Mucosa of rectum (tissue), 2 donors: Measurements from ENCODE around the gene DHRS12.
A peak's percentile ranks its signal among the peaks of the same experiment; 100 is the strongest.

Experiments
- H3K27ac ChIP-seq, 2 donors: one replicate each; pipeline ENCODE4 v1.7.0; 2013; ENCODE audit warnings: inconsistent platforms in 2 of 2, low read depth in 2 of 2, low read length in 2 of 2
- H3K27me3 ChIP-seq, 2 donors: one replicate each; pipeline ENCODE4 v1.7.0; 2013; ENCODE audit warnings: low read length in 2 of 2; ENCODE audit not compliant: control insufficient read depth in 2 of 2, insufficient read depth in 2 of 2
- H3K36me3 ChIP-seq, 2 donors: one replicate each; pipeline ENCODE4 v1.7.0; 2013; ENCODE audit warnings: low read length in 2 of 2; ENCODE audit not compliant: control insufficient read depth in 2 of 2, insufficient read depth in 2 of 2
- H3K4me1 ChIP-seq, 2 donors: one replicate each; pipeline ENCODE4 v1.7.0; 2013; ENCODE audit warnings: low read length in 2 of 2, mild to moderate bottlenecking in 1 of 2; ENCODE audit not compliant: control insufficient read depth in 2 of 2, insufficient read depth in 2 of 2
- H3K4me3 ChIP-seq, 2 donors: one replicate each; pipeline ENCODE4 v1.7.0; 2013; ENCODE audit warnings: low read length in 2 of 2
- H3K9ac ChIP-seq, 2 donors: one replicate each; pipeline ENCODE4 v1.7.0; 2013; ENCODE audit warnings: low read length in 2 of 2, low read depth in 1 of 2, mild to moderate bottlenecking in 1 of 2
- H3K9me3 ChIP-seq, 2 donors: one replicate each; pipeline ENCODE4 v1.7.0; 2013; ENCODE audit warnings: low read length in 2 of 2; ENCODE audit not compliant: control insufficient read depth in 2 of 2
- donor health status: healthy.
- donor health status: Normal muscosa, but diverticular disease.

The DHRS12 gene

DNA sequence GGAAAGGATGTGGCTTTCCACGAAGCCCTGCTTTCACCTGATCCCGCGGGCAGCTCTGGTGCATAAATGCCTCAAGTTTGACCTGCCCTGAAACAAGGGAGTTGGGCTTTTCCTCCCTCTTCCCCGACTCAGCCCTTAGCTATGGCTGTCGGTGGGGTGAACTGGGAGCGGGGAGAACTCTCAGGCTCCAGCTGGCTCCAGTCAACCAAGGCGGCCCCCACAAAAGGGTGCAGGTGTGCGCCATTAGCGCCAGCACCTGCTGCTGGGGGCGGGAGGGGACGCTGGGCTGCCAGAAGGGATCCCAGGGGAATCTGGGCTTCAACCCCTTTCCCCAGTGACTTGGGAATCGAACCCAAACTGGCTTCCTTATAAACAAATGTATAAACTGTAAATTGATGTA, 7.1 kb upstream of the DHRS12 start:
- Histone ChIP-seq H3K36me3 (no peaks in the 10 kb centered on the region), H3K9ac (no peak overlapping the region), H3K27me3 (peaks cover 0 to 3% of the 10 kb centered on the region in 2 donors), H3K4me1 (peaks cover 2 to 14% of the 10 kb centered on the region in 2 donors), H3K4me3 (no peak overlapping the region), H3K9me3 (no peaks in the 10 kb centered on the region), H3K27ac (no peak overlapping the region)

DNA sequence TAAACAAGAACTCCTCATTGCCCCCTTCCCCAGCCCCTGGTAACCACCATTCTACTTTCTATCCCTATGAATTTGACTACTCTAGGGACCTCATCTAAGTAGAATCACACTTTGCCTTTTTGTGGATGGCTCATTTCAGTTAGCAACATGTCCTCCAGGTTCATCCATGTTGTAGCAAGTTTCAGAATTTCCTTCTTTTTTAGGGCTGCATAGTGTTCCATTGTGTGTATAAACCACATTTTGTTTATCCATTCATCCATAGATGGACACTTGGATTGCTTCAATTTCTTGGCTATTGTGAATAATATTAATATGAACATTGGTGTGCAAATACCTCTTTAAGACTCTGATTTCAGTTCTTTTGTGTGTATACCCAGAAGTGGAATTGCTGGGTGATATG, 4.8 kb upstream of the DHRS12 start:
- H3K27me3 ChIP-seq = no peaks in the 10 kb centered on the region
- no peak overlapping the region for H3K27ac ChIP-seq
- no peak overlapping the region for H3K4me3 ChIP-seq
- H3K9ac ChIP-seq = no peak overlapping the region
- H3K4me1 ChIP-seq = peaks cover 10% of the 10 kb centered on the region in 2 donors
- no peaks in the 10 kb centered on the region for H3K36me3 ChIP-seq
- H3K9me3 ChIP-seq = no peaks in the 10 kb centered on the region

DNA sequence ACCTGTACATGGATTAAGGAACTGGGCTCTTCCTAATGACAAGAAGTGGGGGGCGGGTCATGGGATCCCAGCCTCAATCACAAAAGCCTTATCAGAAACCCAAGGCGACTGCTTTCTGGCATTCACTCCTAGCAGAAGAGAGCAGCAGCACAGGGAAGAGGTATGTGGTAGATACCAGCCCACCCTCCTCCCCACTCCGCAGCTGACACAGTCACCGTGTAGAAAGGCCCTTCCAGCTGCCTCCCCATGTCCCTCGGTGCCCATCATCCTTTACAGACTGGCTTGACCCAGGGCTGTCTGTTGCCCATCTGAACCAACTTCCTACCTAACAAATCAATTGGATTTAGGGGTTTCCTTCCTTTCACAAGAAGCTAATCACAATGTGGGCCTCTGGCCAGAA, 3.1 kb upstream of the DHRS12 start:
- H3K9me3 ChIP-seq = no peaks in the 10 kb centered on the region
- H3K9ac ChIP-seq = no peak overlapping the region
- no peak overlapping the region for H3K4me3 ChIP-seq
- peaks cover 23 to 24% of the 10 kb centered on the region in 2 donors for H3K4me1 ChIP-seq
- no peaks in the 10 kb centered on the region for H3K27me3 ChIP-seq
- no peak overlapping the region for H3K27ac ChIP-seq
- no peaks in the 10 kb centered on the region for H3K36me3 ChIP-seq

DNA sequence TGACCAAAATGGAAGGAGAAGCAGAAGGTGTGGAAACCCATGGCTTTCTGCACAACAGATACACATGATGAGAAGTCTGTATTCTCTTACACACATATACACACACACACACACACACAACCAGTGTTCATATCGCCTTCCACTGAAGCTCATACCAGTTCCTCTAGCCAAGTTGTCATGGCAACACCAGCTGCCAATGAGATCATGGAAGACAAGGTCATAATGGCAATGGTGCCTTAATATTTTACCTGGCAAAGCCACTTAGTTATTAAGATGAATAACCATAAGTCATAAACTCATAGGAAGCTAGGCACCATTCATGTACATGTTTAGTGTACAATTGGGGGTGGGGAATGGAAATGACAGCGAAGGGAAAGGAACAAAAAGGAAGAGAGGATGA, 2.6 kb upstream of the DHRS12 start:
- peaks cover 28 to 29% of the 10 kb centered on the region in 2 donors for H3K4me1 ChIP-seq
- H3K4me3 ChIP-seq = no peak overlapping the region
- no peaks in the 10 kb centered on the region for H3K36me3 ChIP-seq
- no peak overlapping the region for H3K27ac ChIP-seq
- H3K9me3 ChIP-seq = no peaks in the 10 kb centered on the region
- no peak overlapping the region for H3K9ac ChIP-seq
- H3K27me3 ChIP-seq = no peaks in the 10 kb centered on the region

DNA sequence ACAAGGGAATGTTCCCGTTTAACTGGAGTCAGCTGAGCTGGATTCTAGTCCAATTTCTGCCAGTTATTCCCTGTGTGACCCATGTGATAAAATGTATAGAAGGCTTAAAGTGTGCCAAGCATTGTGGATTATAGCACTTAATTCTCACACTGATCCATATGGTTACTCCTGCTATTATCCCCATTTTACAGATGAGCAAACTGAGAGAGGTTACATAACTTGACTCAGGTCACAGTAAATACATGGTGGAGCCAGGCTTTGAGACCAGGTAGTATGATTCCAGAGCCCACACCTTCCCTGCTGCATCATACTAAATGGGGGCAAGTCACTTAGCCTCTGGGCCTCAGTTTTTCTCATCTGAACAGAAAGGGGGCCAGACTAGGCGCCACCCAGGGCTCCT, 2.0 kb upstream of the DHRS12 start:
- Histone ChIP-seq H3K9ac (no peak overlapping the region), H3K9me3 (no peaks in the 10 kb centered on the region), H3K4me1 (peaks cover 31 to 32% of the 10 kb centered on the region in 2 donors), H3K27me3 (no peaks in the 10 kb centered on the region), H3K4me3 (no peak overlapping the region), H3K36me3 (no peaks in the 10 kb centered on the region), H3K27ac (no peak overlapping the region)

DNA sequence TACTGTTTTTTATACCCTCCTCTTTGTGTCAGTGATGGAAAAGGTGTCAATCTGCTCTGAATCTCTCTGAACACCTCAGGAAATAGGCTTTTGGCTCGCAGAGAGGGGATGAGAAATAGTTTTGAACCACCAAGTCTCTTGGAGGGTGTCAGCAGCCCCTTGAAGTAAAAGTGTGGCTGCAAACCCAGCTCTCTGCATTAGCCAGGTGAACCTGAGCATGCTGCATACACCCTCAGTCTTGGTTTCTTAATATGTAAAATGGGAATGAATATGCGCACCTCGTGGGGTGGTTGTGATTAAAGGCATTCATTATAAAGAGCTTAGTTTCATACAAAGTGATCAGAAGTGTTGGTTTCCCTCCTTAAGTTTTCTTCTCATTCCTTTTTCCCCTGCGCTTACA, 1.4 kb upstream of the DHRS12 start:
- H3K9ac ChIP-seq = peak overlapping the region in 1 of 2 donors; percentile 100
- H3K4me3 ChIP-seq = no peak overlapping the region
- H3K36me3 ChIP-seq = no peaks in the 10 kb centered on the region
- H3K27ac ChIP-seq = peak overlapping the region in 1 of 2 donors; percentile 11
- no peaks in the 10 kb centered on the region for H3K9me3 ChIP-seq
- H3K4me1 ChIP-seq = peaks cover 31 to 32% of the 10 kb centered on the region in 2 donors
- H3K27me3 ChIP-seq = no peaks in the 10 kb centered on the region

DNA sequence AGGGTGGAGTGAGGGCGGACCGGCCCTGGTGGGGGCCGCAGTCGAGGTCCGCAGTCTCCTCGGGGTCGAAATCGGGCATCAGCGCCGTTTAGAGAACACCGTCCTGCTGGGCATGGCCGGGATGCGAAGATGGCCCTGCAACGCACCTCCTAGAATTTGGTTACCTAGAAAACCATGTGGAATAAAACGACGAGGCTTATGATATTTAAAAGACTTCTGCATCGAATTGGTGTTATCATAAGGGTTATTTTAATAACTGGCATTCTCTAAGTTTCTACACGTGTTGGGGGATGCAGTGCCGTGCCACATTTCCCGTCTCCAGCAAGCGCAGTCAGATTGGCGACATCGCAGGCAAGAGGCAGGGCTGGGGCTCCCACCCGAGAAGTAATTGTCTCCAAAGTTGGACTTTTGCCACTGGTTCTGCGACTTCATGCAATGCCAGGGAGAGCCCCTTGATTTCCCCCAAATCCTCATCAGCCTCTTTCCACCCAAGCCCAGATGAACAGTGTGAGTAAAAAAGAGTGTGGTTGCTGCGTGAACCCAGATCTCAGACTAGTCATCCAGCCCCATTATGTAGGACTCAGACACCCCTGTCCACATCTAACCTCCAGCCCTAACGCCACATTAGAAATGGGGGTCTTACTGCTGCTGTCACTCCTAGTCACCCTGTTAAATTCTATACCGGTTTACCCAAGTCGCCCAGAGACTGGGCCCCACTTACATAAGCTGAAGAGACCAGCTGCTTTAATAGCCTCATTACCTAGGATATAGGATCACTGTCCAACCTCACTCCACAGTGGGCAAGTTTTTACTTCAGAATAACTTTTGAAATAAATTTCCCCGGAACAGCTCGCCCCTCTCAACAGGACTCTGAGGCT, 571 bp upstream of the DHRS12 start:
- H3K27ac ChIP-seq = peak overlapping the region; percentile 99 to 100
- H3K27me3 ChIP-seq = no peaks in the 10 kb centered on the region
- H3K36me3 ChIP-seq = no peaks in the 10 kb centered on the region
- H3K9me3 ChIP-seq = no peaks in the 10 kb centered on the region
- peak overlapping the region; percentile 79 to 90 for H3K4me3 ChIP-seq
- H3K9ac ChIP-seq = peak overlapping the region; percentile 99 to 100
- peaks cover 31 to 32% of the 10 kb centered on the region in 2 donors for H3K4me1 ChIP-seq

DNA sequence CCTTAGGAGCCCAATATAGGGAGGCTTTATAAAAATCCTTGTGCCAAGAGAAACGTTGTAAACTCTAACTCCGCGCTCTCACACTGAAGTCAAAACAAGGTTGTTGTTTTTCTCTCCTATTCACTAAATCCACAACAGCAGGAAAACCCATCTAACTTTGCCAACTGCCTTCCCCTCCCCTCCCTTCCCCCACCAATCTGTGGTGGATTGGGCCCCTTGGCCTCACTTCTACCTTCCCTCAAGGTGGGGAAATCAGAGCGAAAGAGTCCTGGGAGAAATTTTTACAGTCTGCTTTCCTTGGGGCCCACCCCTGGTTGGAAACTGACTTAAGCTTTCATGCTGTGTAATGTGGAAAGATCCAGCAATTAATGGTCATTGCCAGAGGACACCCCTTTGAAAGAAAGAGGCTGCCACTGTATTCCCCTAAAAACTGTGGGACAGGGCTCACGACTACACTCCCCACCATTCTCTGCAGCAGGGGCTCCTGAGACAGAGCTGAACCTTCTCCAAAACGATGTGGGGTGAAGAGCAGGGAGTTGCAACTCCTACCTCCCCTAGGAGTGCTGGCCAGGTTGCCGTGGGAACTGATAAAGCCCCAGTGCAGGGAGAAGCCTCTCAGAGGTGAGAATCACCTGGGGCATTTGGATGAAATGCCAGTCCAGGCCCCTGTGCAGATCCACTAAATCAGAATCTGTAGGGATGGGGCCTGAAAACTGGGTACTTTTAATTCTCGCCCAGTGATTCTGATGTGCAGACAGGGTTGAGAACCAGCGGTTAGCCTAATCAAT, 1.1 kb downstream of the DHRS12 start:
- peaks cover 31 to 35% of the 10 kb centered on the region in 2 donors for H3K4me1 ChIP-seq
- H3K27ac ChIP-seq = peak overlapping the region; percentile 99 to 100
- H3K9me3 ChIP-seq = no peaks in the 10 kb centered on the region
- H3K27me3 ChIP-seq = no peaks in the 10 kb centered on the region
- H3K9ac ChIP-seq = peak overlapping the region; percentile 99 to 100
- H3K4me3 ChIP-seq = peak overlapping the region; percentile 79 to 90
- no peaks in the 10 kb centered on the region for H3K36me3 ChIP-seq

DNA sequence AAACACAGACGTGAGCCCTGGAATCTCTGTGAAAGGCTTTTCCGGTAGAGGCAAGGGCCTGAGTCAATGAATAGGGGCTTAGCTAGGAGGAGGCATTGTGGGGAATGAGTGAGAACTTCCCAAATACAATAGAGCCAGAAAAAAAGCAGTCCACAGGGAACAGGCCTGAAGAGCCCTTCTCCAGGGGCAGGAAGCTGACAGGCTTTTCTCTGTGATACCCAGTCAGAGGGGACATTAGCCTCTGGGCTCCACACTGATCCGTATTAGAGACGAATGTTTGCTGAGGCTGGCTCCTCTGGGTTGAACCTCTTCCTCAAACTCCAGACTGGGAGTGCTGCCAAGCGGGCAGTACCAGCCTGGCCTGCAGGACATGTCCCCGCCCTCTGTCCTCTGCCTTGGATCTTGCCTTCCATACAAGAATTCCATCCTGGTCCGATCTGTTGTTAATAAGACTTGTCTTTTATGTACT, 2.3 kb downstream of the DHRS12 start:
- Histone ChIP-seq H3K36me3 (no peaks in the 10 kb centered on the region), H3K27me3 (no peaks in the 10 kb centered on the region), H3K27ac (peak overlapping the region; percentile 99 to 100), H3K4me1 (peaks cover 31 to 35% of the 10 kb centered on the region in 2 donors), H3K9me3 (no peaks in the 10 kb centered on the region), H3K4me3 (no peak overlapping the region), H3K9ac (peak overlapping the region; percentile 3 to 100)

DNA sequence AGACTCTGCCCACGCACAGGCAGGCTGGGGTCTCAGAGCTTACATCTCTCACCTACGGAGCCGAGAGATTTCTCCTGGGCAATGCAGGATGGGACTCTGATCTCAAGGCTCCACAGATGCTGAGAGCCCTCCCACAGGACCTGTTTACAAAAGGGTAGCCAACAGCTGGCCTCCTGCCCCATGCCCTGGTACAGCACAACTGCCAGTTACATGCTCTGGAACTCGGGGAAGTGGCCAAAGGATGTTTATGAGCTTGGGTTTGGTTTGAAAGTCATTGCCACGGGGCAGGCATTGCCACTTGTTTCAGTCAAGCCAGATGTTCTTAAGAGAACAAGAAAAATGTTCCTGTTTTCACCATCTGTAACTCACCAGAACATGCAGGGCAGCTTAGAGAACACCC, 3.5 kb downstream of the DHRS12 start:
- no peak overlapping the region for H3K4me3 ChIP-seq
- H3K4me1 ChIP-seq = peaks cover 31 to 35% of the 10 kb centered on the region in 2 donors
- no peak overlapping the region for H3K27ac ChIP-seq
- no peak overlapping the region for H3K9ac ChIP-seq
- H3K36me3 ChIP-seq = no peaks in the 10 kb centered on the region
- no peaks in the 10 kb centered on the region for H3K27me3 ChIP-seq
- H3K9me3 ChIP-seq = no peaks in the 10 kb centered on the region
